GM12873 (cell line): ENCODE measurements around the gene ABRACL.

ENCODE experiments used
- TF ChIP-seq, protein P1 (sequence below): IDR thresholded peaks from 2 replicates; pipeline ENCODE4 v1.5.1; 2012; ENCODE audit warnings: low read depth, mild to moderate bottlenecking, moderate library complexity, low read length, control low read depth; ENCODE audit not compliant: insufficient read depth; ENCODE audit errors: missing control alignments

The ABRACL gene

DNA sequence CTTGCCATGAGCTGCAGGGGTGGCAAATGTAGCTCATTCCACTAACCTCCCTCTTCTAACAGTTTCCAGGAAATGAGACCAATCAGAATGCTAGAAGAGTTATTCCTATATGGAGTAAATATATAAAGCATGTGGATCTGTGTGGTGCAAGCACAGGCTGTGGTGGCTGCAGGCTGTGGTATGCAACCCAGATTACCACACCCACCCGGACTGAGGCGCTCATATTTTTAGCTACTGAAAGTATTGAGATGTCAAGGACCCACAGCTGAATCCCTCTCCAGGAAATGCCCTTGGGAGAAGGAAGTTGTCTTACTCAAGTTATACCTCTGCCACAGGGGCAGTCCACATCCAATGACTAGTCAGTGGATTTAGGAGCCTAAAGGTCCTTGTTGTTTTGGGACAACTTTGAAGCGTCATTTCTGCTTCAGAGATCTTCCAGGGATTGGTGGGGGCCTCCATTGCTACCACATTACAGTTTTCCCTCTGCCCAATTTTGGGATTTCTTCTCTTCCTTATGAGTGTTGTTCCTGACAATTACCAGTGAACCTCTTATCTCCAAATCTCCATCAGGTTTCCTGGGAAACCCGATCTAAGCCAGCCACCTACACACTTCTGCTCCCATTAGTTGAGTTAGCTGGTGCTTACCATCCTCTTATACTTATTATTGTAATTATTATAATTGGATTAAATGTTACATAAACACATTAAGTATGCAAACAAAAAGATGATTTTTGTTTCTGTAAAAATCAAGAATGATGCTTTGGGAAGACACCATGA, 28.4 kb upstream of the ABRACL start:
- TF ChIP-seq, protein P1, sequence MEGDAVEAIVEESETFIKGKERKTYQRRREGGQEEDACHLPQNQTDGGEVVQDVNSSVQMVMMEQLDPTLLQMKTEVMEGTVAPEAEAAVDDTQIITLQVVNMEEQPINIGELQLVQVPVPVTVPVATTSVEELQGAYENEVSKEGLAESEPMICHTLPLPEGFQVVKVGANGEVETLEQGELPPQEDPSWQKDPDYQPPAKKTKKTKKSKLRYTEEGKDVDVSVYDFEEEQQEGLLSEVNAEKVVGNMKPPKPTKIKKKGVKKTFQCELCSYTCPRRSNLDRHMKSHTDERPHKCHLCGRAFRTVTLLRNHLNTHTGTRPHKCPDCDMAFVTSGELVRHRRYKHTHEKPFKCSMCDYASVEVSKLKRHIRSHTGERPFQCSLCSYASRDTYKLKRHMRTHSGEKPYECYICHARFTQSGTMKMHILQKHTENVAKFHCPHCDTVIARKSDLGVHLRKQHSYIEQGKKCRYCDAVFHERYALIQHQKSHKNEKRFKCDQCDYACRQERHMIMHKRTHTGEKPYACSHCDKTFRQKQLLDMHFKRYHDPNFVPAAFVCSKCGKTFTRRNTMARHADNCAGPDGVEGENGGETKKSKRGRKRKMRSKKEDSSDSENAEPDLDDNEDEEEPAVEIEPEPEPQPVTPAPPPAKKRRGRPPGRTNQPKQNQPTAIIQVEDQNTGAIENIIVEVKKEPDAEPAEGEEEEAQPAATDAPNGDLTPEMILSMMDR: no peak

DNA sequence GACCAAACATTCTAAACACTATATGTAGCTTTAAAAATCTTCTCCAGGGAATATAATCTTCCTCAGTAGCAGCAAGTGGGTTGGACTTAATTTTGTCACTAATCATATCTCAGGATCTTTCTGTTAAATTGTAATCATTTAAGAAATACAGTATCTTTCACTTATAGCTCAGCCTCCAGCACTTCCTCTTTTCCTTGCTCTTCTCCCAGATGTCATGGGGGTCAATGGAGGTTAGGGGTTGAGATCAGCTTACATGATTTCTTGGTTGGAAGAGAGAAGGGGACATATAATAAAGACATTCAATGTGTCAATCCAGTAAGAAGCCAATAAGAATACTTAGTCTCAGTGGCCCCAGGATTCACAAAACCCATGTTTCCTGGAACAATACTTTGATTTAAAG, 24.8 kb upstream of the ABRACL start:
- TF ChIP-seq, protein P1: no peak

DNA sequence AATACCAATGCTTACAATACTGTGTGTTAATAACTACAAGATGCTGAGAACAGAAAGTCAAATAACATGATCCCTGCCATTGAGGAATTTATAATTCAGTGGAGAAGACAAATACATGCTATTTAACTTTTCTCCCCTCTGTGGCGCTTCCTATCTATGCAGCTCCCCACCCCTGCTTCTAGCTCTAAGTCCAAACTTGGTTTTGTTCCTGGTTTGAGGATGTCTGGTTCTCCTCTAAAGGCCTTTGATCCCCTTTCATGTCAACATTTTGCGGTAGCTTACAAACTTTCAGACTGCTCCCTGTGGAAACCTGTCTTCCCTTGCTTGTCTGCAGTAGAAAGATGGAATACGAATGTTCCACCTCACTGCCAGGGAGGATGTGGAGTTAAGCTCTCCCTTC, 22.1 kb upstream of the ABRACL start:
- TF ChIP-seq, protein P1: no peak

DNA sequence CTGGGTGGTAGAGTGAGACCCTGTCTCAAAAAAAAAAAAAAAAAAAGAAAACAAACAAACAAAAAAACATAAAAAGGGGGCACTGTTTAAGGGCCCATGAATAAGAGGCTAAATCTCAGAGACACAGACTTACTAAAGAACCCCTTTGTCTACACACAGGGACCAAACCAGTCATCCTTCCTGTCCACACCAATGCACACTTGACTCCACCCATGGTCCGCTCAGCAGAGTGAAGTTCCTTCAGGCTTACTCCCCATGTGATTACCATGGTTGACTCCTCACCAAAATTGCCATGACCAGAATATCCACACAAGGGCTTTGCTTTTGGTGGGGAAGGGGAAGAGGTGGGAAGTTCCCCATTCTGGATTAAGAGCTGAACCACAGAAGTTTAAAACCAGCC, 21.1 kb upstream of the ABRACL start:
- TF ChIP-seq, protein P1: no peak

DNA sequence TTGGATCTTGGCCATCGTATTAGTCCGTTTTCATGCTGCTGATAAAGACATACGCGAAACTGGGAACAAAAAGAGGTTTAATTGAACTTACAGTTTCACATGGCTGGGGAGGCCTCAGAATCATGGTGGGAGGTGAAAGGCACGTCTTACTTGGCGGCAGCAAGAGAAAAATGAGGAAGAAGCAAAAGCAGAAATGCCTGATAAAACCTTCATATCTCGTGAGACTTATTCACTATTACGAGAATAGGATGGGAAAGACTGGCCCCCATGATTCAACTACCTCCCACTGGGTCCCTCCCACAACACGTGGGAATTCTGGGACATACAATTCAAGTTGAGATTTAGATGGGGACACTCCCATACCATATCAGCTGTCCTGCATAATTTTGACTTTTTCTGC, 20.4 kb upstream of the ABRACL start:
- TF ChIP-seq, protein P1: no peak

DNA sequence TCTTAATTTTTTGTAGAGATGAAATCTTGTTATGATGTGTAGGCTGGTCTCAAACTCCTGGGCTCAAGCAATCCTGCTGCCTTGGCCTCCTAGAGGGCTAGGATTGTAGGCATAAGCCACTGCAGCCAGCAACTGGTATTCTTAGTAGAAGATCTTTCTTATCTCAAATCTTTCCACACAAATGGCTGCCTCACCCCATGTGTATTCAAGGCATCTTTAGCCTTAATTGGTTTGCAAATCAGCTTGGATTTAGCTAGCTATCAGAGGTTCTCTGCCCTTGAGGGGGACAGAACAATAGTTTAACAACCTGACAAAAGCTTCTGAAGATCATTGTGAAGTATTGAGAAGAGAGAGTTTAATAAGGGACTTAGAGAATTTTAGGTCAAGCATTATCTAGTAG, 17.9 kb upstream of the ABRACL start:
- TF ChIP-seq, protein P1: no peak

DNA sequence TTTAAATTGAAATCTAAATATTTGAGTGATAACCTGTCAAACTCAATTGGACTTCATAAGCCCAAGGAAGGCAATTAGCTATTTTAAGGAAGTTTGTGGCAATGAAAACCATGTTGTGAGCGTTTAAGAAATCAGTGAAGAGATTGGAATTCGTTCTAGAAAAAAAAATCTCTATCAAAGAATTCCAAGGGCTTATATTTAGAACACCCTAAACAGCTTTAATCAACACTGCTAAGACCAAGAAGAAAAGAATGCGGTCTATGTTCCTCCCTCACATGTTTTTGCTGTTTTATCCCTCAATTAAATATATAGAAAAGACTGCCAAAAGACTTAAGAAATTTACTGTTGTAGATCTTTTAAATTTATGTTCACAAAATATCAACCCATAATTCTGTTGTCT, 16.6 kb upstream of the ABRACL start:
- TF ChIP-seq, protein P1: no peak
